Mesendoderm (in vitro differentiated cells): ENCODE results near the gene JARID2.
A peak's percentile ranks its signal among the peaks of the same experiment; 100 is the strongest.
"Not testable (repeated sequence)": the region's sequence is repeated elsewhere in the genome, so short reads cannot be mapped to it uniquely, and the experiment has no call there.

Source experiments
- DNase-seq: peaks from one replicate; pipeline ENCODE4 v3.0.0; 2013
- H2AK5ac ChIP-seq: 2 replicates; pipeline ENCODE4 v1.6.1; 2013; ENCODE audit warnings: low read length, inconsistent platforms
- H2BK120ac ChIP-seq: 2 replicates; pipeline ENCODE4 v1.6.1; 2013; ENCODE audit warnings: low read depth, mild to moderate bottlenecking, low read length, moderate library complexity, mixed read lengths
- H2BK15ac ChIP-seq: replicated peaks from 2 replicates; pipeline ENCODE4 v1.6.1; 2013; ENCODE audit warnings: low read depth, mild to moderate bottlenecking, moderate library complexity
- H2BK5ac ChIP-seq: 2 replicates; pipeline ENCODE4 v1.6.1; 2013; ENCODE audit warnings: low read length, inconsistent platforms
- H3K18ac ChIP-seq: 2 replicates; pipeline ENCODE4 v1.6.1; 2013; ENCODE audit warnings: mild to moderate bottlenecking, low read length, mixed read lengths
- H3K23ac ChIP-seq: one replicate; pipeline ENCODE4 v1.6.1; 2013; ENCODE audit warnings: low read length
- H3K27ac ChIP-seq: 2 replicates; pipeline ENCODE4 v1.5.1; 2013; ENCODE audit warnings: low read depth, mild to moderate bottlenecking, inconsistent platforms, low read length, moderate library complexity
- H3K27me3 ChIP-seq: 2 replicates; pipeline ENCODE4 v1.6.1; 2013; ENCODE audit warnings: low read length, control low read depth, mild to moderate bottlenecking, inconsistent platforms; ENCODE audit not compliant: insufficient read depth, poor library complexity
- H3K36me3 ChIP-seq: 2 replicates; pipeline ENCODE4 v1.6.1; 2013; ENCODE audit warnings: low read length, inconsistent platforms; ENCODE audit not compliant: control insufficient read depth, insufficient read depth
- H3K4ac ChIP-seq: one replicate; pipeline ENCODE4 v1.6.1; 2013; ENCODE audit warnings: low read depth, mild to moderate bottlenecking, low read length, moderate library complexity
- H3K4me1 ChIP-seq: 2 replicates; pipeline ENCODE4 v1.6.1; 2013; ENCODE audit warnings: low read depth, low read length, inconsistent platforms; ENCODE audit not compliant: control insufficient read depth
- H3K4me2 ChIP-seq: 2 replicates; pipeline ENCODE4 v1.6.1; 2013; ENCODE audit warnings: low read length
- H3K4me3 ChIP-seq: 2 replicates; pipeline ENCODE4 v1.5.1; 2013; ENCODE audit warnings: mild to moderate bottlenecking, low read length
- H3K56ac ChIP-seq: one replicate; pipeline ENCODE4 v1.6.1; 2013; ENCODE audit warnings: low read length
- H3K79me1 ChIP-seq: 2 replicates; pipeline ENCODE4 v1.6.1; 2013; ENCODE audit warnings: low read length, inconsistent platforms
- H3K79me2 ChIP-seq: 2 replicates; pipeline ENCODE4 v1.6.1; 2013; ENCODE audit warnings: mild to moderate bottlenecking, low read length; ENCODE audit not compliant: control insufficient read depth, insufficient read depth
- H3K9ac ChIP-seq: 2 replicates; pipeline ENCODE4 v1.6.1; 2013; ENCODE audit warnings: low read length, inconsistent platforms
- H4K5ac ChIP-seq: one replicate; pipeline ENCODE4 v1.6.1; 2013; ENCODE audit warnings: low read length
- H4K8ac ChIP-seq: one replicate; pipeline ENCODE4 v1.6.1; 2013; ENCODE audit warnings: low read depth, mild to moderate bottlenecking, control low read depth, low read length, moderate library complexity
- WGBS: extraction: QIAGEN DNeasy Blood & Tissue Kit; methylation state at CpG from one replicate; pipeline ENCODE4 v1.1.7; 2013; ENCODE audit warnings: low lambda C conversion rate, missing lambda C conversion rate; ENCODE audit not compliant: insufficient coverage; ENCODE audit errors: extremely low coverage; 5-methylcytosine and 5-hydroxymethylcytosine counted together

JARID2 gene

GRCh38 chr6:15322781-15323536 lies 77.1 kb downstream of the JARID2 start:
- Histone ChIP-seq H4K5ac (no peak overlapping the region), H3K79me2 (peaks cover 84% of the 10 kb centered on the region), H3K4ac (no peak overlapping the region), H3K36me3 (no peaks in the 10 kb centered on the region), H3K56ac (peak overlapping the region; percentile 29), H3K23ac (no peak overlapping the region), H3K27me3 (no peaks in the 10 kb centered on the region), H2BK120ac (no peak overlapping the region), H3K4me3 (no peak overlapping the region), H3K79me1 (peaks cover 14% of the 10 kb centered on the region), H2BK5ac (no peak overlapping the region), H3K4me1 (peaks cover 1% of the 10 kb centered on the region), H3K4me2 (no peak overlapping the region), H2AK5ac (no peak overlapping the region), H4K8ac (no peak overlapping the region), H3K18ac (no peak overlapping the region), H2BK15ac (no peak overlapping the region), H3K9ac (no peak overlapping the region), H3K27ac (no peak overlapping the region)
- WGBS, result no CpG with 5 or more reads among the region's 5 CpGs
- no peak for DNase-seq

- Histone ChIP-seq H3K79me2 (peaks cover 85% of the 10 kb centered on the region), H3K79me1 (peaks cover 14% of the 10 kb centered on the region)
- H3K4me2 ChIP-seq, H3K4me1 ChIP-seq, H3K18ac ChIP-seq, H3K36me3 ChIP-seq, H3K9ac ChIP-seq, H2BK120ac ChIP-seq, H2BK15ac ChIP-seq, H3K27me3 ChIP-seq, H3K56ac ChIP-seq, H4K5ac ChIP-seq, H4K8ac ChIP-seq, H2BK5ac ChIP-seq, H3K4me3 ChIP-seq, DNase-seq, H2AK5ac ChIP-seq, H3K23ac ChIP-seq, H3K4ac ChIP-seq, H3K27ac ChIP-seq: not testable (repeated sequence)
- no CpG with 5 or more reads among the region's 11 CpGs for WGBS
Measured at GRCh38 chr6:15323611-15324010, 77.7 kb downstream of the JARID2 start.

DNA sequence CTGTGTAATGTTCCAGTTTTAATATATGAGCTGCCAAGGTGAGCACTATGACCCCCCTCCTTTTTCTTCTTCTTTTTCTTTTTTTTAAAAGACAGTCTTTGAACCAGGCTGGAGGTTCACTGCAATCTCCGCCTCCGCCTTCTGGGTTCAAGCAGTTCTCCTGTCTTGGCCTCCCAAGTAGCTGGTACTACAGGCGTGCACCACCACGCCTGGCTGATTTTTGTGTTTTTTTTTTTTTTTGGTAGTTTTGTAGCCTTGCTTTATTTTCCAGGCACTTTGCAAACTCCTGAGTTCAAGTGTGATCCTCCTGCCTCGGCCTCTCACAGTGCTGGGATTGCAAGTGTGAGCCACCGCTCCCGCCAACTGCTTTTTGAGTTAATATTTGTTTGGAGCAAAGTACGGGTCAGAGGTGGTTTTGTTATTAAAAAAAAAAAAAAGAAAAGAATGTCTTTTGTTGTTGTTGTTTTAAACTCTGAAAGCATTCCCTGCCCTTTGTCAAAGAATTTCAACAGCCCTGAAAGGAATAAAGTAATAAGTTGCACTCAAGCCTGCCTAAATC lies 78.6 kb downstream of the JARID2 start:
- no peak overlapping the region for H2BK120ac ChIP-seq
- no peak overlapping the region for H2BK15ac ChIP-seq
- H2AK5ac ChIP-seq, result no peak overlapping the region
- no peak for DNase-seq
- no peak overlapping the region for H3K27ac ChIP-seq
- H2BK5ac ChIP-seq, result no peak overlapping the region
- H3K79me1 ChIP-seq, result peaks cover 11% of the 10 kb centered on the region
- H3K4ac ChIP-seq, result no peak overlapping the region
- peaks cover 3% of the 10 kb centered on the region for H3K4me1 ChIP-seq
- H3K79me2 ChIP-seq, result peaks cover 85% of the 10 kb centered on the region
- H3K9ac ChIP-seq, result no peak overlapping the region
- no peak overlapping the region for H3K18ac ChIP-seq
- no peak overlapping the region for H3K56ac ChIP-seq
- H3K36me3 ChIP-seq, result no peaks in the 10 kb centered on the region
- H4K8ac ChIP-seq, result no peak overlapping the region
- H3K27me3 ChIP-seq, result no peaks in the 10 kb centered on the region
- no CpG with 5 or more reads among the region's 8 CpGs for WGBS
- no peak overlapping the region for H3K4me3 ChIP-seq
- no peak overlapping the region for H3K4me2 ChIP-seq
- H4K5ac ChIP-seq, result no peak overlapping the region
- no peak overlapping the region for H3K23ac ChIP-seq

DNA sequence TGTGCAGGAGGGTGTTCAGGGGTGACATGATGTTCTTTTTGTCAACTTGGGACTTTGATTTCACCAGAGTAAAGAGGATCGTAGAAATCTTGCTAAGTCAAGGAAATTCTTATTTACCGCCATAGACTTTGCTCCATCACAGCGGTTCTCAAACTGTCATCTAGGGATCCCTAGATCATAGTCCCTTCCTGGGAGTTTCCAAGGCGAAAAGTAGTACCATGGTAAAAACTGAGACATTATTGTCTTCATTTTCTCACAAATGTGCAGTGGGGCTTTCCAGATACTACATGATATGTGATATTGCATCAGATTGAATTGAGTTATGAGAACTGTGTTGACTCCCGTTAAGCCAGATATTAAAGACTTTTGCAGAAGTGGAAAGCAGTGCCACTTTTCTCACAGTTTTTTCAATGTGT lies 79.7 kb downstream of the JARID2 start:
- H3K79me1 ChIP-seq, result peaks cover 10% of the 10 kb centered on the region
- H3K27ac ChIP-seq, result no peak overlapping the region
- H2BK120ac ChIP-seq, result no peak overlapping the region
- H3K9ac ChIP-seq, result no peak overlapping the region
- H2AK5ac ChIP-seq, result no peak overlapping the region
- peak overlapping the region; percentile 8 for H3K4ac ChIP-seq
- no peaks in the 10 kb centered on the region for H3K36me3 ChIP-seq
- no peak overlapping the region for H3K4me3 ChIP-seq
- peaks cover 3% of the 10 kb centered on the region for H3K4me1 ChIP-seq
- DNase-seq, result no peak
- H4K5ac ChIP-seq, result no peak overlapping the region
- no peak overlapping the region for H2BK5ac ChIP-seq
- no peak overlapping the region for H4K8ac ChIP-seq
- no peak overlapping the region for H3K4me2 ChIP-seq
- H2BK15ac ChIP-seq, result no peak overlapping the region
- H3K56ac ChIP-seq, result no peak overlapping the region
- H3K23ac ChIP-seq, result no peak overlapping the region
- no peaks in the 10 kb centered on the region for H3K27me3 ChIP-seq
- WGBS, result no CpG with 5 or more reads among the region's 5 CpGs
- H3K79me2 ChIP-seq, result peaks cover 88% of the 10 kb centered on the region
- peak overlapping the region; percentile 12 for H3K18ac ChIP-seq

DNA sequence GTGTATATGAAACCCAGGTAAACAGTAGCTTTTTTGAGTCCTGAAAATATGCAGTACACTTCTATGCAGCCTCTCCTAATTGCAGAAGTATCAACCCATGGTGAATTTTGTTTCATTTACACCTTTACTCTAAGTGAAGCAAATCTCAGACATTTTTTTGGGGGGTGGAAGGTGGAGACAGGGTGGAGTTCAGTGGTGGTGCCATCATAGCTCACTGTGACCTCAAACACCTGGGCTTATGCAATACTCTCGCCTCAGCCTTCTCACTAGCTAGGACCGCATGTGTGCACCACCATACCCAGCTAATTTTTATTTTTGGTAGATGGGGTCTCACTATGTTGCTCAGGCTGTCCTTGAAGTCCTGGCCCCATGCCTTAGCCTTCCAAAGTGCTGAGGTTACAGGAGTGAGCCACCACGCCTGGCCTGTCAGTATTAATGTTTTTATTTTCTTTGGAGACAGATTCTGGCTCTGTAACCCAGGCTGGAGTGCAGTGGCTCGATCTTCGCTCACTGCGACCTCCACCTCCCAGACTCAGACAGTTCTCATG lies 80.3 kb downstream of the JARID2 start:
- no peak overlapping the region for H2AK5ac ChIP-seq
- no peak overlapping the region for H4K5ac ChIP-seq
- H3K79me2 ChIP-seq, result peaks cover 89% of the 10 kb centered on the region
- H3K4me1 ChIP-seq, result peaks cover 3% of the 10 kb centered on the region
- no peak overlapping the region for H3K4me3 ChIP-seq
- H3K9ac ChIP-seq, result no peak overlapping the region
- no peaks in the 10 kb centered on the region for H3K36me3 ChIP-seq
- no peak overlapping the region for H4K8ac ChIP-seq
- no peak overlapping the region for H3K56ac ChIP-seq
- no peak overlapping the region for H2BK15ac ChIP-seq
- no peaks in the 10 kb centered on the region for H3K27me3 ChIP-seq
- no peak overlapping the region for H2BK5ac ChIP-seq
- H2BK120ac ChIP-seq, result no peak overlapping the region
- H3K27ac ChIP-seq, result no peak overlapping the region
- peaks cover 10% of the 10 kb centered on the region for H3K79me1 ChIP-seq
- H3K4me2 ChIP-seq, result no peak overlapping the region
- DNase-seq, result no peak
- no peak overlapping the region for H3K4ac ChIP-seq
- H3K18ac ChIP-seq, result no peak overlapping the region
- no peak overlapping the region for H3K23ac ChIP-seq
- no CpG with 5 or more reads among the region's 6 CpGs for WGBS
